Ishikawa (cell line): ENCODE measurements around the gene AKNA.

ENCODE experiments used
- CEBPB ChIP-seq: IDR thresholded peaks from 2 replicates; pipeline ENCODE4 v1.6.1; 2012
- CREB1 ChIP-seq: IDR thresholded peaks from 2 replicates; pipeline ENCODE4 v1.6.1; 2012; ENCODE audit warnings: low read depth
- EGR1 ChIP-seq: IDR thresholded peaks from 2 replicates; pipeline ENCODE4 v1.6.1; 2012
- EP300 ChIP-seq: IDR thresholded peaks from 2 replicates; pipeline ENCODE4 v1.6.1; 2012; ENCODE audit warnings: borderline replicate concordance
- FOXM1 ChIP-seq: IDR thresholded peaks from 2 replicates; pipeline ENCODE4 v1.6.1; 2012; ENCODE audit warnings: low read depth, borderline replicate concordance
- MAX ChIP-seq: IDR thresholded peaks from 2 replicates; pipeline ENCODE4 v1.6.1; 2012
- NFIC ChIP-seq: IDR thresholded peaks from 2 replicates; pipeline ENCODE4 v1.6.1; 2012
- RAD21 ChIP-seq: IDR thresholded peaks from 2 replicates; pipeline ENCODE4 v1.6.1; 2012; ENCODE audit warnings: low read depth
- REST ChIP-seq: IDR thresholded peaks from 2 replicates; pipeline ENCODE4 v1.6.1; 2012; ENCODE audit warnings: low read depth, mild to moderate bottlenecking
- TAF1 ChIP-seq: IDR thresholded peaks from 2 replicates; pipeline ENCODE4 v1.6.1; 2012; ENCODE audit warnings: low read depth, mild to moderate bottlenecking
- TCF12 ChIP-seq: IDR thresholded peaks from 2 replicates; pipeline ENCODE4 v1.6.1; 2012; ENCODE audit warnings: low read depth
- TEAD4 ChIP-seq: IDR thresholded peaks from 2 replicates; pipeline ENCODE4 v1.6.1; 2012
- USF1 ChIP-seq: IDR thresholded peaks from 2 replicates; pipeline ENCODE4 v1.6.1; 2012
- YY1 ChIP-seq: IDR thresholded peaks from 2 replicates; pipeline ENCODE4 v1.6.1; 2012; ENCODE audit warnings: low read depth
- ZBTB7A ChIP-seq: IDR thresholded peaks from 2 replicates; pipeline ENCODE4 v1.6.1; 2012; ENCODE audit warnings: low read depth

Gene AKNA

GRCh38 chr9:114348261-114348905 lies 39.4 kb downstream of the AKNA start:
- 0 out of 2 replicates have a peak, but pooled peaks have one; percentile 7 for TF ChIP-seq EP300
- TF ChIP-seq ZBTB7A = peak; percentile 23; the same call in 1 of the 2 replicates
- no peak for TF ChIP-seq TCF12
- no peak for TF ChIP-seq TAF1
- TF ChIP-seq TEAD4 = no peak
- no peak for TF ChIP-seq CREB1
- no peak for TF ChIP-seq NFIC
- TF ChIP-seq USF1 = no peak
- TF ChIP-seq CEBPB = no peak
- TF ChIP-seq EGR1 = no peak

- no peak for TF ChIP-seq TEAD4
These were observed 40.1 kb downstream of the AKNA start for GRCh38 chr9:114347675-114348074.

GRCh38 chr9:114346146-114346545 lies 41.6 kb downstream of the AKNA start:
- no peak for TF ChIP-seq CREB1
- no peak for TF ChIP-seq TCF12
- TF ChIP-seq TEAD4 = no peak
- no peak for TF ChIP-seq NFIC
- no peak for TF ChIP-seq ZBTB7A

- no peak for TF ChIP-seq FOXM1
- no peak for TF ChIP-seq CREB1
- no peak for TF ChIP-seq RAD21
- no peak for TF ChIP-seq CEBPB
- TF ChIP-seq NFIC = no peak
- TF ChIP-seq YY1 = no peak
- no peak for TF ChIP-seq USF1
- TF ChIP-seq EP300 = no peak
- TF ChIP-seq MAX = no peak
- TF ChIP-seq TEAD4 = no peak
- no peak for TF ChIP-seq REST
- TF ChIP-seq ZBTB7A = no peak
- no peak for TF ChIP-seq EGR1
These were observed 42.2 kb downstream of the AKNA start for GRCh38 chr9:114345493-114346065.

GRCh38 chr9:114344692-114345091 lies 43.1 kb downstream of the AKNA start:
- peak; percentile 36; the same call in 1 of the 2 replicates for TF ChIP-seq EP300
- TF ChIP-seq FOXM1 = no peak
- TF ChIP-seq RAD21 = no peak
- TF ChIP-seq EGR1 = no peak
- no peak for TF ChIP-seq YY1
- no peak for TF ChIP-seq MAX
- TF ChIP-seq TAF1 = no peak
- peak; percentile 62; the same call in 1 of the 2 replicates for TF ChIP-seq NFIC
- TF ChIP-seq REST = no peak
- no peak for TF ChIP-seq TCF12
- no peak for TF ChIP-seq ZBTB7A
- peak; percentile 45 for TF ChIP-seq TEAD4
- no peak for TF ChIP-seq CREB1
- TF ChIP-seq CEBPB = no peak
- TF ChIP-seq USF1 = no peak
